Measurements from ENCODE around the gene ACY1.

ACY1 gene

GRCh38 chr3:51995346-51996163, 12.2 kb downstream of the ACY1 start, which contains the start of gene RPL29:
RPL29 (minus strand) TSS chr3:51995895; CDS start chr3:51995461, 434 bp downstream.
- TF ChIP-seq CTCF (conservative IDR thresholded peaks at IDR 0.05; ENCODE audit: low read depth, low read length), result peak; percentile 24
- peak; percentile 98 for DNase-seq (ENCODE audit: low read depth)
- peak within 1 kb of the TSS; percentile 97 for H3K4me3 ChIP-seq (ENCODE audit: low read depth, low read length)

- DNase-seq (ENCODE audit: low read depth), result no peak
- H3K4me3 ChIP-seq (ENCODE audit: low read depth, low read length), result no peak overlapping the region
- no peak for TF ChIP-seq CTCF (conservative IDR thresholded peaks at IDR 0.05; ENCODE audit: low read depth, low read length)
Measured at GRCh38 chr3:51997172-51997571, 13.8 kb downstream of the ACY1 start.

- TF ChIP-seq CTCF (conservative IDR thresholded peaks at IDR 0.05; ENCODE audit: low read depth, low read length), result no peak
- no peak overlapping the region for H3K4me3 ChIP-seq (ENCODE audit: low read depth, low read length)
- DNase-seq (ENCODE audit: low read depth), result no peak
Measured at GRCh38 chr3:51997935-51998596, 14.7 kb downstream of the ACY1 start.

GRCh38 chr3:51998774-51999173, 15.4 kb downstream of the ACY1 start:
- no peak overlapping the region for H3K4me3 ChIP-seq (ENCODE audit: low read depth, low read length)
- TF ChIP-seq CTCF (conservative IDR thresholded peaks at IDR 0.05; ENCODE audit: low read depth, low read length), result no peak
- DNase-seq (ENCODE audit: low read depth), result no peak

- no peak for DNase-seq (ENCODE audit: low read depth)
- no peak for TF ChIP-seq CTCF (conservative IDR thresholded peaks at IDR 0.05; ENCODE audit: low read depth, low read length)
- no peak overlapping the region for H3K4me3 ChIP-seq (ENCODE audit: low read depth, low read length)
Measured at GRCh38 chr3:51999846-52000245, 16.5 kb downstream of the ACY1 start.

GRCh38 chr3:52001443-52001974, 18.2 kb downstream of the ACY1 start:
- H3K4me3 ChIP-seq (ENCODE audit: low read depth, low read length), result no peak overlapping the region
- peak; percentile 94 for TF ChIP-seq CTCF (conservative IDR thresholded peaks at IDR 0.05; ENCODE audit: low read depth, low read length)
- DNase-seq (ENCODE audit: low read depth), result peak; percentile 66

Data from choroid plexus epithelial cell (primary cell).